GM21367 (cell line): Measurements from ENCODE around the gene ALLC.

Source experiments
- ATAC-seq: cut with Tn5 transposase; IDR thresholded peaks from one replicate; pipeline ENCODE4 v1.9.1; 2021; ENCODE audit not compliant: unreplicated experiment

ALLC gene

DNA sequence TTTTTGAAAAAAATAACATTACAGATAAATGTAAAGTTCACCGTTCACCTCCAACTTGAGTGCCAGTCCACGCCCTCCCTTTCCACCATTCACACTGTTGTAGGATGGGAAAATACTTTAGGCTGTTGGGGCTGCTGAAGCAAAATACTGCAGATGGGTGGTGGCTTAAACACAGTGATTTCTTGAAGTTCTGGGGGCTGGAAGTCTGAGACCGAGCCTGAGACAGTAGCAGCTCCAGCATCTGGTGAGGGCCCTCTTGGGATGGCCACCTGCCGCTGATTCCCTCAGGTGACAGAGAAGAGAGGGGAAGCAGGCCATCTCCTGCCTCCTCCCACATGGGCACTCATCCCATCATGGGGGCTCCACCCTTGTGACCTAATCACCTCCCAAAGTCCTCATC, 17.7 kb downstream of the ALLC start:
- no peak for ATAC-seq

DNA sequence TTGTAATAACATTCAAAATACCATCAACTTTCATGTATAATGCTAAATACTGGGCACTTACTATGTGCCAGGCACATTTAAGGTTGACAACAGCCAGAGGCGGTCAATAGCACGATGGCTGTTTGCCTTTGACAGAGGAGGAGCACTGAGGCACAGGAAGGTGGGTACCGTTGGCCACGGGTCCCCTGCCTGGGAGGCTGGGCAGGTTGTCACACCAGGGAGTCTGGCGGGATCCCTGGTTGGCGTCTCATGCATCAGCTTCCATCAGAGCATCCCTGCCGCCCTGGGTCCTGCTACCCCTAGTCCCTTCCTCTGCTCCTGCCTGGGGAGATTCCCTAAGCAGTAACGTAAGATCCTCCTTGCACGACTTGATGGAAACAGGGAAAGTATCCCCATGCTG, 19.4 kb downstream of the ALLC start:
- ATAC-seq = no peak

DNA sequence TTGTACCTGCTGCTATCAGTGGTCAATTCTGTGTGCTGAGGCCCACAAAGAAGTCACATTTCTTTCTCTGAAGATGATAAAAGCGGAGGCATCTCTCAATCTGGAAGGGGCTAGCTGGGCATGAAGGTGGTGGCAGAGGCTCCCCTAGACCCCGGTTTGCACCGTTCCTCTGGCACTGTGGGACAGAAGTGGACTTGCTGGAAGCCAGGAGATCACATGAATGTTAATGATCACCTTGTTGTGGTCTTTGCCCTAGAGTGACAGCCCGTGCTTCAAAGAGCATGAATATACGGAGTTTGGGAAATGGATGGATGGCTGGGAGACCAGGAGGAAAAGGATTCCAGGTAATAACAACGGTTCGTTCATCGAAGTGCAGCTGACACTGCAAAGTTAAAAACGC, 20.2 kb downstream of the ALLC start:
- no peak for ATAC-seq

DNA sequence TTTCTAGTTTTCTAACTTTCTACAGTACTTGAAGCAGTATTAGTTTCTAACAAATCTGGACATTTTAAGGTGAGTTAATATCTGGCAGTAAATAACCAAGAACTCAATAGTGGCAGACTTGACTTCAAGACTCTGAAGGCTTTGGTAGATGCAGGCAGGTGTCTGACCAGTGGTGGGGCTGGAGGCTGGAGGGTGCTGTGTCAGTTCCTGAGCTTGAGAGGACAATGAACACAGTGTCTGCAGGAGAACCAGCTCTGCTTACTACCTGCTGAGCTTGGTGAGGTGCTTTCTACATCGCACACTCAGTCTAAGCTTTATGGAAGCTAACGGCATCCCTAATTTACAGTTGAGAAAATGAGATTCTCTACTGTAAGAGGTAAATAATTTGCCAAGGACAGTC, 21.2 kb downstream of the ALLC start:
- no peak for ATAC-seq

DNA sequence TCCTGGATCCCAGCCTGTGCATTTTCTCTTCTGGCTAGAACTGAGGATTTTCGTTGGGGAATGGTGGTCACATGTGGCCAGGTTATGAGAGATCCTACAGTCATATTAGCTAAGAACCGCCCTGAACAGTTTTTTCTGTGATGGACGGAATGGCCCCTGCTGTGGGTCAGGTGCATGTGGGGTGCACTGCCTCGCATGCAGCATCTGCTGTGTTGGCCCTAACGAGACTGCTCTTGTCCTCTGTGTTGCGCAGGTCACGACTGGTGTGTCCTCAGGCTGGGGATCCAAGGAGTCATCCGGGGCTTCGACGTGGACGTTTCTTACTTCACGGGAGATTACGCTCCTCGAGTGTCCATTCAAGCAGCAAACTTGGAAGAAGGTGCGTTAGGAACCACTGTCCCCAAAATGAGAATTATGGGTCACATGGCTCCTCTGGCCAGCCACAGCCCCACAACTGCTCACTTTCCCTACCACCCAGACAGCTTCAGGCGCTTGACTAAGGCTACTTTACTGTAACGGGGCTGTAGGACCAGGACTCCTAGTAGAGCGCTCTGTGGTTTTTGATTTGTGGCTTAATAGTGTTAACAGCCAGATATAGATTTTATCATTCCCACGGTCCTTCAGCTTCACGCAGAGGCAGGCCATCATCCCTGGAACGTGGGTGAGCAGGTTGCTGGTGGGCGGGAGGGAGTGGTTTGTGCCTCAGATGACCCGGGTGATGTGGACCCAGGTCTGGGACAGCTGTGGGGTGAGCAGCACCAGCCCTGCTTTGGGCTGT, 21.8 kb downstream of the ALLC start:
- no peak for ATAC-seq

DNA sequence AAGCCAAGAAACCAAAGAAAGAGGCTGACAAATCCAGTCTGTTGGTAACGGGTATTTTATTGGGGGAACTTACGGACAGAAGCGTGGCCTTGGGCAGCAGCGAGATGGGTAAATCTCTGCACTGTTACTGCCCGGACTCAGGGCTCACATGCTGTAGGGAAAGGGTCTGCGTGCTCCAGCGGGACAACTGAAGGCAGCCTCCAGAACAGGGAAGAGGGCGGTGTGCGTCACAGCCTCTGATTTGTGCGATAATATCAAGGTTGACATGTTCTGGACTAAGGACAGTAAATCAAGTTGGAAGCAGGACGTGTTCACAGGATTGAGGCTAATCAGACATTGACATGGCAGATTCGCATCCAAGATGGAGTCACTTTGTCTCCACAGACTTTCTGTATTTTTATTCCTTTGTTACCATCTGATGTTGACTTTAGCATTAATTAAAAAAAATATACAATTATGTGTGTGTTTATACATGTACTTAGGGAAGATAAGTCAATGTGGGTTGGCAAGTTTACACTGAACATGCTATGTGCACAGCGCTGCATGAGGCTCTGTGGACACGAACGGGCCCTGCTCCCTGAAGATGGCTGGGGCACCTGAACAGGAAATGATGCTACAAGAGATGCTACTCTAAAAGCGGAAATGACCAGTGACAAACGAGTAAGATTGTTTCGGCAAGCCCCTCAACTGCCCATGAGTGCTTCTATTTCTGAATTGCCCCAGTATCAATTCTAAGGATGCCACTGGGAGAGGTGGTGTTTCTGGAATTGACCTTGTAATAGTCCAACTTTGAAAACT, 22.7 kb downstream of the ALLC start:
- no peak for ATAC-seq

DNA sequence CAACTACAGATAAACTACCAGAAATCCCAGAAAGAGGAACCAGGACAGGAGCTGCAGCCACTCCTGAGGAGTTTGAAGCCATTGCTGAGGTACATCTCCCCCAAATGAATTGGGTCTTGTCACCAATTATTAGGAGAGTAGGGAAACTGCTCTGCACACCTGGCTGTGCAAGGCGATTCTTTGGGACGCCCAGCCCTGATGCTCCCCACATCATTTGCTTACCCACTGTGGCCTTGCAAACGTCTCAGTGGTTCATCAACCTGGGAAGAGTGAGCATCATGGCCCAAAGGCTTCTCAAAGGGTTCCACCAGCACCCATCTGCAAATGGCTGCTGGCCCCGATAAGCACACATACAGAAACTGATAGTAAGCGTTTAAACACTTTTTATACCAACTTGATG, 23.6 kb downstream of the ALLC start:
- no peak for ATAC-seq

DNA sequence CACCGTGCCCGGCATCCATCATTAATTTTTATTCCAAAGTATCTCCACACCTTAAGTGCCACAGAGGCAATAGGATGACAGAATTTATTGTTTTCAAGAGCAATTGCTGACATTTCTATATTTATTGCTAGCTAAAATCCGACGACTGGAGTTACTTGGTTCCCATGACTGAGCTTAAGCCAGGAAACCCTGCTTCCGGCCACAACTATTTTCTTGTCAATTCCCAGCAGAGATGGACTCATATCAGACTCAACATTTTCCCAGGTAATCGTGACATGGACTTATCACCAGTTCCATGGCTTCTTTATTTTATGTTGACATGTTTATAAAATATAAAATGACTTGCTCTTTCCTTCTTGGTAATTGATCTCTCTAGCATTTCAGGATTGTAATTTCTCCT, 24.8 kb downstream of the ALLC start:
- ATAC-seq = no peak

DNA sequence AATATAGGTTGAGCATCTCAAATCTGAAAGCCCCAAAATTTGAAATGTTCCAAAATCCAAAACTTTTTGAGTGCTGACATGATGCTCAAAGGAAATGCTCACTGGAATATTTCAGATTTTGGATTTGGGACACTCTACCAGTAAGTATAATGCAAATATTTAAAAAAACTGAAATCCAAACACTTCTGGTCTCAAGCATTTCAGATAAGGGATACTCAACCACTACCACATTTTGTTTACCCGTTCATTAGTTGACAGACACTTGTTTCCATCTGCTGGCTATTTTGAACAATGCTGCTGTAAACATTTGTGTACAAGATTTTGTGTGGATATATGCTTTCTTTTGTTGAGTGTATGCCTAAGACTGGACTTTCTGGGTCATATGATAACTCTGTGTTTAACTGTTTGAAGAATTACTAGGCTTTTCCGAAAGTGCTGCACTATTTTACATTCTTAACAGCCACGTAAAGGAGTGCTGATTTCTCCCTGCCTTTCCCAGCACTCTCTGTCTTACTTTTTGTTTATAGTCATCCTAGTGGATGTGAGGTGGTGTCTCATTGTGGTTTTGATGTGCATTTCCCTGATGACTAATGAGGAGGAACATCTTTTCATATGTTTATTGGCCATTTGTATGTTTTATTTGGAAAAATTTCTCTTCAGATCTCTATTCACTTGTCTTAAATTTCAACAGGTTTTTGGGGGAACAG, 25.9 kb downstream of the ALLC start:
- ATAC-seq = no peak

DNA sequence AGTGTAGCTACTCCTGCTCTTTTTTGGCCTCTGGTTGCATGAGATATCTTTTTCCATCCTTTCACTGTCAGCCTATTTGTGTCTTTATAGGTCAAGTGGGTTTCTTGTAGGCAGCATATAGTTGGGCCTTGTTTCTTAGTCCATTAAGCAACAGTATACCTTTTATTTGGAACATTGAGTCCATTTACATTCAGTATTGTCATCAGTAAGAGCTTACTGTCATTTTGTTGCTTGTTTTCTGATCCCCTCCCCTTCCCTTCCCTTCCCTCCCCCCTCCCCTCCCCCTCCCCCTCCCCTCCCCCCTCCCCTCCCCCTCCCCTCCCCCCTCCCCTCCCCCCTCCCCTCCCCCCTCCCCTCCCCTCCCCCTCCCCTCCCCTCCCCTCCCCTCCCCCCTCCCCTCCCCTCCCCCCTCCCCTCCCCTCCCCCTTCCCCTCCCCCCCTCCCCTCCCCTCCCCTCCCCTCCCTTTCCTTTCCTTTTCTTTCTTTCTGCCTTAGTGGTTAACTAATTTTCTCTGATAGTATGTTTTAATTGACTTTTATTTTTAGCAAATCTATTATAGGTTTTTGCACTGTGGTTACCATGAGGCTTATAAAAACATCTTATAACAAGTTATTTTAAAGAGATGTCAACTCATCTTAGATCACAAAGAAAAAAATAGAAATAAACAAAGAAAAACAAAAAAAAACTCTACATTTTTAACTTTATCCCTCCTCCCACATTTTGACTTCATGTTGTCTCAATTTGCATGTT, 32.2 kb downstream of the ALLC start:
- ATAC-seq = no peak

DNA sequence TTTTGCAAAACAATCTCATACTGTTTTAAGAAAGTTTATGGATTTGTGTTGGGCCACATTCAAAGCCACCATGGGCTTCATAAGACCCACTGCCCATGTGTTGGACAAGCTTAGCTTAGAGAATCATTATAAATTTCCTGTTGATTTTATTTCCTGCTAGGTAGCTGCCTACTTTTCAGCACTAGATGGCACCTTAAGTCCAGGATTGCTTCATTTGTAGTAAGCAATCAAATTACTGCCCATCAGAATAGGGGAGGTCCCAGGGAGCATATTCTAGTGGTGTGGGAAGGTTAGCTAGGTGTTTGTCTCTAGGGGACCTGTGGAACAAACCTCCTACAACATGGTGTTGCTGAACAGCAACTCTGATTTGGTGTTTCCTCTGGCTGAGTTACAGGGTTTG, 34.4 kb downstream of the ALLC start:
- no peak for ATAC-seq

DNA sequence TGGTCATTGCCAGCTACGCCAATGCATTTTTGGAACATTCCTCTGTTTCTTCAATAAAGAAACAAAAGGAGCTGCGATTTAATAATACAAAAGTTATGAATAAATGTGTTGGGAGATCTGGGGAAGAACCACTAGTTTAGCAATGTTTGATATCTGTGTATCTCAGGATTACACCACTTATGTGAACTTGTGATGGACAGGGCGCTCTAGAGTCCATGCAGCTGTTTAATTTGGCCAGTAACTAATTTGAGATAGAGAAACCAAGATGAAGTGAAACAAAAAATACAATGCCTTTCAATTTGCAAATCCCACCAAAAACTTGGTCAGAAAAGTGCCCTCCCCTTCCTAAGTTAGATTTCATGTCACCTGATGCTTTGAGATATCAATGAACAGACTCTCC, 38.5 kb downstream of the ALLC start:
- ATAC-seq = no peak

DNA sequence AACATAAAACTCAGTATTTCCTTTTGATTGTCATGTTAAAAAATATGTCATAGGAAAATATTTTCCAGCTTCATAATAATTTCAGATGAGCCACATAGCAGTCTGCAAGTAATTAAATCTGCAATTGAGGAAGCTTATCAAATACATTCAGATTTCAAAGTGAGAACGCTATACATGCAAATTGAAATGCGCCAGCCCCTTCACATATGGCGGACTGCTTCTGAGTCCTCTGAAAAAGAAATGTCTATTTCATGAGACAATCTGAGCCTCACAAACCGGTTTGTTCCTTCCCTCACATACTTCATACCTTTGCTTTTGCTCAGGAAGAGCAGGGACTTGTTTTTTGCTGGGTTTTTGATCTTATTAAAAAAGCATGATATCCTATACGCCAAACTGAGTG, 43.1 kb downstream of the ALLC start:
- no peak for ATAC-seq

DNA sequence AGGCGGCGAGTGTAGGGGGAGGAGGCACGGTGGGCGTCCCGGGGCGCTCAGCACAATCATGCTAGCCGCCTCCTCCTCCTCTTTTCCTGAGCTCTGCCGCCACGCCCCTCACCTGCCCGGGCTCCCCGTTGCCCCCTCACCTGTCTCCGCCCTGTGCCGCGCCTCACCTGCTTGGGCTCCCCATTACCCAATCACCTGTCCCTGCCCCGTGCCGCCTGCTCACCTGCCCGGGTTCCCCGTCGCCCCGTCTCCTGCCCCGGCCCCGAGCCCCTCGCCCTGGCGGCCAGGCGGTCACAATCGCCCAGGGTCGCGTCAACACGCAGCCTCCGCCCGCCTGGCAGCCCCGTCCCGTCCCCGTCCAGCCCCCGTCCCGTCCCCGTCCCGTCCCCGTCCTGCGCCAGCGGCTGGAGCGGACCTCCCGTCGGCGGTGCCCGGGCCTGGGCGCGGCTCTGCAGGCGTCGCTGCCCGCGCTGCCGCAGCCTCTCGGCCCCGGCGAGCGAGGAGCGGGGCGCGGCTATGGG, 45.3 kb downstream of the ALLC start, which contains the start of gene DCDC2C:
Gene DCDC2C, plus strand, starts transcription at position 340 of the 521 bp plus-strand sequence. Its CDS starts 177 bp downstream, at position 517.
- ATAC-seq = no peak

DNA sequence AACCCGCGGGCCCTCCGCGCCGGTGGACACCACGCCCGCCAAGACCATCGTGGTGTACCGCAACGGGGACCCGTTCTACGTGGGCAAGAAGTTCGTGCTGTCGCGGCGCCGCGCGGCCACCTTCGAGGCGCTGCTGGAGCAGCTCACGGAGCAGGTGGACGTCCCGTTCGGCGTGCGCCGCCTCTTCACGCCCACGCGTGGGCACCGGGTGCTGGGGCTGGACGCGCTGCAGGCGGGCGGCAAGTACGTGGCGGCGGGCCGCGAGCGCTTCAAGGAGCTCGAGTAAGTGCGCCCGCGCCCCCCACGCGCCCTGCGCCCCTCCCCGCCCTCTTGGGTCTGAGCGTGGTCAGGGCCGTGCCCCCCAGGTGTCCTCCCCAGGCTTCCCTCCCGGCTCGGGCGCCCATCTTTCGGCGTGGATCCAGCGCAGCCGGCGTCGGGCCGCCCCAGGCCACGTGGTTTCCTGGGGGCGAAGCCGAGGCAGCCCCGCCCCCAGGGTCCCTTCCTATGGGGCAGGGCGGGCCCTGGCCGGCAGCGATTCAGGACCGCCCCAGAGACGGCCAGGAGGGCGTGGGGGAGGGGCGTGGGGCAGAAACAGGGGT, 45.9 kb downstream of the ALLC start:
- ATAC-seq = no peak

DNA sequence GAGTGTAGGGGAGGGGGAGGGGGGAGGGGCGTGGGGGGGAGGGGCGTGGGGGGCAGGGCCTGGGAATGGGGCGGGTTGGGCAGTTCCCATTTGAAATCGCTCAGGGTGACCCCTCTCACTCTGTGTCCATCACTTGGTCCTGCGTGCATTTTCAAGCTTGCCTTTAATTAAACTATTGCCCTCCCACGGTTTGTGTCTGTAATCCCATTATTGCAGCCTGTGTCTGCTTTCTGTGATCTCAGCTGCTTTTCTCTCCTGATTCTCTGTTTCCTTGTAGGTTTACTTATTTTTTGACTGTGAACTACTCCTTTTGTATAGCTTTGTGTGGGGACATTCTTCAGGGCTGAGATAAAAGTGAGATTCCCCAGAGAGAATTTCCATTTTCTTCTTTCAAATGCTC, 46.7 kb downstream of the ALLC start:
- no peak for ATAC-seq

DNA sequence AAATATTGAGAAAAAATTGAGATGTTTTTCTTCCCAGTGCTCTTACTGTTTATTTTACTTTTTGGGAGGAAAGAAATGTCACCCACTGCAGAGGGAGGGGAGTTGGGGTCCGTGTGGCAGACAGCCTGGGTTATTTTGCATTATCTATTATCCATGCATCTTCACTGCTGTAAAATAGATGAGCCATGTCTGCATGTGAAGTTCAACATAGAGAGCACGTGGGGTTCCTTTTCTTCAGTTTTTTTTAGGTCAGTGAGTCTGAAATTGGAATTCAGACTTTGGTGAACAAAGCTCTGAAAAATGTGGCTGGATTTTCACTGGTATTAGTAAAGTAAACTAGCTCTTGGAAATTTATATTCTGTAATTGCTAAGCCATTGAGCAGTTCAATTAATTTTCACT, 47.8 kb downstream of the ALLC start:
- ATAC-seq = no peak

DNA sequence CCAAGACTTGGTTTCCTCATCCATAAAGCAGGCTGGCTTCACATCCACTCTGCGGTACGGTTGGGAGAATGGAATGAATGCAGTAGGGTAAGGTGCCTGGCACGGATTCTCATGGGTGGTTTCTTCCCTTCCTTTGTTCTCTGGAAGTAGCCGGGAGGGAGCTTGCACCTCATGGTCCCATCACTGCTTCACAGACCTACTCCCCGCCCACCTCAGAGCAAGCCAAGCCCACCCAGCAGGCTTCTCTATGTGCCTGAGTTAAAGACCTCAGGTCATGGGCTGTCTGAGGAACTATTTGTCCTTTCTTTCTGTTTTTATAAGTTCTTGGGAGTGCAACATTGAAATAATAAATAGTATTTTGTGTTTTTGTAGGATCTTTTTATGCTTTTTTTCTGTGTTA, 48.9 kb downstream of the ALLC start:
- ATAC-seq = no peak

DNA sequence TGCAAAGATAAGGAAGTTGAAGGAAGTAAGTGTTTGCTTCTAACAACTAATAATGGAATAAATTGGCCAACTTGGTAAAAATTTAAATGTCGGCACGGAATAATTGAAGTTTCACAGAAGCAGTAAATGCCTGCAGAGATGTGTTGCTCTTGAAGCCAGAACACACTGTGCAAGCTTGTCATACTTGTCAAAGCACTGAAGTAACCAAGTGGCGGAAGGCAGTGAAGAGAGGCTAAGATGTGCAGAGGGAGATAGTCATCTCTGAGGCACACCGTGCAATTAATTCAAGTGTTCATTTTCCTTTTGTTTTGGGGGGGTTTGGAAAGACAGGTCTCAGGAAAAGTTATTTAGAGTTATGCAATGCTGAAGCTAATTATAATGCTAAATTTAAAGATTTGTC, 50.6 kb downstream of the ALLC start:
- no peak for ATAC-seq

DNA sequence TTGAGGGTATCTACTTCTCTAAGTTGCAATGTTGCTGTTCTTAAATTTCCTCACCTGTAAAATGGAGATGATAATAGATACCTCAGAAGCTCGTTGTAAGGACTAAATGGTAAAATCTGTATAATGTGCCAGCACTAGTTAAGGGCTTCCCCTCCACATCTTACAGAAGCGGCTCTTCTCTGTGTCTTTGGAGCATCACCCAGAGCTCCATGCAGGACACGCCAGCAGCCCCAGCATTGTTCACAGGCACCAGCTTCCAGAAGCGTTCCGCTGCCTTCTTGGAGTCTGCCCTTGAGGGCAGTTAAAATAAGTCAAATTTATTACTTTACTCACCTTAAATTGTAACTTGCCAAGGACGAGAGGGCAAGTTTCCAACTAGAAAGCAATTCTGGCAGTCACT, 51.2 kb downstream of the ALLC start:
- ATAC-seq = no peak

DNA sequence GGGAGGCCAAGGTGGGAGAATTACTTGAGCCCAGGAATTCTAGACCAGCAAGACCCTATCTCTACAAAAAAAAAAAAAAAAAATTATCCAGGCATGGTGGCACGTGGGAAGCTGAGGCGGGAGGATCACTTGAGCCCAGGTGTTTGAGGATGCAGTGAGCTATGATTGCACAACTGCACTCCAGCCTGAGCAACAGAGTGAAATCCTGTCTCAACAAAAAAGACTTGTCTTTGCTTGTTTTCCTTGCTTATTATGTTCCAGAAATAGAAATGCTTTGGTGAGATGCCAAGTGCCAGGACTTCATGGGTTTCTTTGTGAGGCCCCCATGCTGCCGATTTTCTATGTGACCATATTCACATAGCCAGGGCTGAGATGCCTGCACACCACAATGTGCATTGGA, 54.4 kb downstream of the ALLC start:
- no peak for ATAC-seq
